Testis (tissue), 2 donors: Measurements from ENCODE around the gene PIP5K1C.

Source experiments
- POLR2A ChIP-seq: fragments of 450-650 bp; IDR thresholded peaks from one replicate; pipeline ENCODE4 v1.6.1; 2017; ENCODE audit warnings: antibody characterized with exemption, mild to moderate bottlenecking, moderate library complexity
- TF ChIP-seq, protein P1 (sequence below), 3 experiments: fragments of 450-650 bp in 2 of 3; fragments of 200-600 bp in 1 of 3; sonication (generic) in 1 of 3; IDR thresholded peaks; one replicate each; pipeline ENCODE4 v1.5.1; 2016 to 2019; ENCODE audit warnings: antibody characterized with exemption in 3 of 3, mild to moderate bottlenecking in 2 of 3, moderate library complexity in 1 of 3

DNA sequence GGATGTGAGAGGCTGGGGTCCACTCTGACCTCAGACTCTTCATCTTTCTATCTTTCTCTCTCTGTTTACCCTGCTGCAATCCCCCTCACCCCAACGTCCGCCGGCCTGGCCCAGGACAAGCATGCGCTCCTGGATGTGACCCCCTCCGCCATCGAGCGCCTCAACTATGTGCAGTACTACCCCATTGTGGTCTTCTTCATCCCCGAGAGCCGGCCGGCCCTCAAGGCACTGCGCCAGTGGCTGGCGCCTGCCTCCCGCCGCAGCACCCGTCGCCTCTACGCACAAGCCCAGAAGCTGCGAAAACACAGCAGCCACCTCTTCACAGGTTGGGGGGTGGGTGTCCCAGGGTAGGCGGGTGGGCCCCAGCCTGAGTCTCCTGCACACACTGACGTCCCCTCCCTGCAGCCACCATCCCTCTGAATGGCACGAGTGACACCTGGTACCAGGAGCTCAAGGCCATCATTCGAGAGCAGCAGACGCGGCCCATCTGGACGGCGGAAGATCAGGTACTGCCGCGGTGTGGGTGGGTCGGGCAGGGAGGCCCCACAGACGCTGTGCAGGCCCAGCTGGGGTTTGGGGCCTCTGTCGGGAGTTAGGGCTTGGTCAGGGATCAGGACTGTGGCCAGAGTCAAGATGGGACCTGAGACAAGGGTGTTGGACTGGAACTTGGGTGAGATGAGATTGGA, 46.2 kb upstream of the PIP5K1C start:
- TF ChIP-seq, protein P1, sequence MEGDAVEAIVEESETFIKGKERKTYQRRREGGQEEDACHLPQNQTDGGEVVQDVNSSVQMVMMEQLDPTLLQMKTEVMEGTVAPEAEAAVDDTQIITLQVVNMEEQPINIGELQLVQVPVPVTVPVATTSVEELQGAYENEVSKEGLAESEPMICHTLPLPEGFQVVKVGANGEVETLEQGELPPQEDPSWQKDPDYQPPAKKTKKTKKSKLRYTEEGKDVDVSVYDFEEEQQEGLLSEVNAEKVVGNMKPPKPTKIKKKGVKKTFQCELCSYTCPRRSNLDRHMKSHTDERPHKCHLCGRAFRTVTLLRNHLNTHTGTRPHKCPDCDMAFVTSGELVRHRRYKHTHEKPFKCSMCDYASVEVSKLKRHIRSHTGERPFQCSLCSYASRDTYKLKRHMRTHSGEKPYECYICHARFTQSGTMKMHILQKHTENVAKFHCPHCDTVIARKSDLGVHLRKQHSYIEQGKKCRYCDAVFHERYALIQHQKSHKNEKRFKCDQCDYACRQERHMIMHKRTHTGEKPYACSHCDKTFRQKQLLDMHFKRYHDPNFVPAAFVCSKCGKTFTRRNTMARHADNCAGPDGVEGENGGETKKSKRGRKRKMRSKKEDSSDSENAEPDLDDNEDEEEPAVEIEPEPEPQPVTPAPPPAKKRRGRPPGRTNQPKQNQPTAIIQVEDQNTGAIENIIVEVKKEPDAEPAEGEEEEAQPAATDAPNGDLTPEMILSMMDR (IDR thresholded peaks at IDR 0.05) = no peak
- no peak for TF ChIP-seq POLR2A
